ENCODE results near the gene ANKRD10.

The ANKRD10 gene

DNA sequence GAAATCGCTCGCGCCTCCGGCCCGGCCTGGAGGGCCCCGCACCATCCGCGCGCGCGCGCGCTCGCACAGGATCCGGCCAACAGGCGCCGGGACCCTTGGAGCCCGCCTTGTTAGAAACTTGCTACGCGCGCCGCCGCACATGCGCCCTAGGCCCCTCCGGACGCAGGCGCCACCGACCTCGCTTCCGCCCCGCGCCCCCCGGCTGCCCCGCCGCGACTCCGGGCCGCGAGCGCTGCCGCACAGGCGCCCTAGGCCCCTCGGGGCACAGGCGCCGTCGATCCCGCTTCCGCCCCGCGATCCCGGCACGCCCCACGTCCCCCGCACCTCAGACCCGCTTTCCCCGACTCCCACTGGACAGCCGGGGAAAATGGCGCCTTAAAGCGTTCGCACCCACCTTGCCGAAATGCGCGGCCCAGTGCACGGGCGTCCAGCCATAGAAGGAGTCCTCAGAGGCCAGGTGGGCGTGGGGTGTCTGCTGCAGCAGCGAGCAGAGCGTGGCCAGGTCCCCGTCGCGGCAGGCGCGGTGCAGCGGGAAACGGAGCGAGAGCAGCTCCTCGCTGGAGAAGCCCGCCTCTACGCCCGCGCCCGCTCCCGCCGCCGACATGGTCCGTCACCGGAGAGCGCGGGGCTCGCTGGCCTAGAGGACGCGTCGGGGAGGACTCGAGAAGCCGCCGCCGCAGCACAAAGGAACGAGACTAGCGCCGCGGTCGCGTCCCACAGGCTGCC is 375 bp downstream of the ANKRD10 start:
- peak; percentile 74 for DNase-seq (ENCODE audit: low read depth, low spot score)

DNA sequence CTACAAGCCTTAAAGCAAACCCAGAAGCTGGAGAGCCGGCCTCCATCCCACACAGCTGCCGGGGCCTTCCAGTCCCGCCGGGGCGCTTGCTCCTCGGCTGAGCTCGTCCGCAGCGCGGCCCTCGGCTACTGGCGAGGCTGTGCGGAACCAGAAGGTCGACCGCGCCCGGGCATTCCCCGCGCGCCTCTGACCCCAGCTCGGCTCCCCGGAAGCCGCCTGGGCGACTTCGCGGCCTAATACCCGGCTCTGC is 863 bp downstream of the ANKRD10 start:
- DNase-seq (ENCODE audit: low read depth, low spot score): no peak

DNA sequence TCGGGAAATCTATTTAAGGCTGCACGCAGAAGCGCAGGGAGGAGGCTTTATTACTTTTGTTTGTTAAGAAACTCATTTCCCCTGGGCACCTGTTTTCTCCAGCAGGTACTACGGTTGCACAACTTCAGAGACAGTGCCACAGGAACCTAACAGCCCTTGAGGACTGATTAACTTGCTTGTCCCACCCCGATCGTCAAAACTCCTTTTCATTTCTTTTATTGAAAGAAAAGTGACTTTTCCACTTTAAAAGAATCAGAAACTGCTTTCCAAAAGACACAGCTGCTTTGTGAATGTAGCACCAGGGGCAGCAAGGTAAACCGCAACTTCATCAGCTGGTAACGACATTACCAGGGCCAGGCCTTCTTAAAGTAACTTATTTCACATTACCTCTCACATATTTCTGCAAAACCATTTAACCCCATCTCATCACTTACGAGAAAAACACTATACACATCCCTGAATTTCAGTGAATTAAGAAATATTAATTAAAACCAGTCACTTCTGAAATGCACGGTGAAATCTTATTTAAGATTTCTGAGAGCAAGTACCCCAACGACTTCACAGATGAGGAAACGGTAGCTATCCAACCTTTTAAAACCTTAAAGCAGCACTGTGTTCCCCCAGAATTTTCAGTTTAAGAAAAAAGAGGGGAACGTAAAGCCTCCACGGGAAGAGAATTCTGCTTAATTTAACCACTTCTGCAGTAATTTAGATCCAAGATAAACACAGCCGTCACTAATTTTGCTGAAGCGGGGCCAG is 1.4 kb downstream of the ANKRD10 start:
- peak; percentile 19 for DNase-seq (ENCODE audit: low read depth, low spot score)

DNA sequence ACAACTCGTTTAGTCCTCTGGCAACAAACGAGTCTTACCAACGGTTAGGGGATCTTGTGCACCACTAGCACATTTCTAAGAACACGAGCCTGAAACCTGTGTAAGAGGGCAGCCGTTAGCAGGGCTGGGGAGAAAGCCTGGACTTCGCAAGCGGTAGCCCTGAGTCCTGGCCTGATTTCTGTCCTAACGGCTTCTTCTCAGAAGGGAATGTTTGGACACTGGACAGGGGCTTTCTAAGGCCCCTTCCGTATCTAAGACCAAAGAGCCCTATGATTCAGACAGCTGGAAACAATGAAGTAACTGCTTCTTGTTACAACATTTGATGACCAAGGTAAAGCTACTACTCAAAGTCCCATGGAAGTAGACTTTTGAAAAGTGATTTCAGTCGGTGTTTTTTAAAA is 2.2 kb downstream of the ANKRD10 start:
- peak; percentile 33 for DNase-seq (ENCODE audit: low read depth, low spot score)

DNA sequence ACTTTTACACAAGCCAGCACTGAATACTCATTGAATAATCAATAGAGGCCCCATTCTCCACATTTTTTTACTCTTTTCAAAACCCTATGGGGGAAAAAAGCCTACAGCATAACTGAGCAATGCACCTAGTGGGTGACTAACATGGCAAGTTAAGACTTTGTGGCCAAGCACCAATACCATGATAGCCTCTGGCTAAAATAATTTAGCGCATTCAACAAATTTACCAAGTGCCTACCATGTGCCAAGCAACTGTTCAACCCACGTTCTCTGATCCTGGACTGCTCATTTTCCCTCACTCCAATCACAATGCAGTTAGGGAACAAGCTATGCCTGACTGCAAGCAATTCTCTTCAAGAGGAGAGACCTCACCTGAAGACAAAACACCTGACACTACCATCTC is 3.0 kb downstream of the ANKRD10 start:
- no peak for DNase-seq (ENCODE audit: low read depth, low spot score)

DNA sequence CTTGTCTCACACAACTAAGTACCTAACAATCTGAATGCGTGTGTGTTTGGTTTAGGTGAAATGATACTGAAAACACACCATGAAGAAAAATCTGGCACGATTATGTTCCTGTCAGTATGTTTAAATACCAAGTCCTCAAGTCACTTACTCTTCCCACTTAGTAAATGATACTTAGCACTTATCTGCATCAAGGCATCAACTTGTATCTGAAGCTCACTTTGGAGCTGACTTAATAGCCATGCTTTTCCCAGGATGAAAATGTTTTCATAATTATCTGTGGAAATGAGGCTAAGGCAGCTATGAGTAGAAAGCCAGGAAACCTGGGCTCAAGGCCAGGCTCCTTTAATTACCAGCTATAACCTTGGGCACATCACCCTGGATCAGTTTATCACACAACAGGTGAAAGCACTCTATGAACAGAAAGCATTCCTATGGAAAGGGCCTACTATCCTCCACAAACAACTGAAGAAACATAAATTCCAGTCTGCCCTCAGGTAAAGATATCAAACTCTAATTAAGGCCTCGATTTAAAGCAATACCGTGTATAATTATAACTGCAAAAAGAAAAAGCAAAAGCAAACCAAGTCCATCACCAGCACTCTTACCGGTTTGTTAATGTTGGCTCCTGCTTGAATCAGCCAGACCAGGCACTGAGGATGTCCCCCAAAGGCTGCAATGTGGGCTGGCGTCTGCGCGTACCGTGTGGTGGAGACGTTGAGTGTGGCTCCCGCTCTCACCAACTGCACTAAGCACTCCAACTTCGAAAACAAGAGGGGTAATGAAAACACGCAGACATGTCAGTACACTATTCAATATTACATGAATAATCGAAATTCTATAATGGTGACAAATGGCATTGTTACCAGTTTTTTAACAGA is 4.6 kb downstream of the ANKRD10 start:
- DNase-seq (ENCODE audit: low read depth, low spot score): no peak

DNA sequence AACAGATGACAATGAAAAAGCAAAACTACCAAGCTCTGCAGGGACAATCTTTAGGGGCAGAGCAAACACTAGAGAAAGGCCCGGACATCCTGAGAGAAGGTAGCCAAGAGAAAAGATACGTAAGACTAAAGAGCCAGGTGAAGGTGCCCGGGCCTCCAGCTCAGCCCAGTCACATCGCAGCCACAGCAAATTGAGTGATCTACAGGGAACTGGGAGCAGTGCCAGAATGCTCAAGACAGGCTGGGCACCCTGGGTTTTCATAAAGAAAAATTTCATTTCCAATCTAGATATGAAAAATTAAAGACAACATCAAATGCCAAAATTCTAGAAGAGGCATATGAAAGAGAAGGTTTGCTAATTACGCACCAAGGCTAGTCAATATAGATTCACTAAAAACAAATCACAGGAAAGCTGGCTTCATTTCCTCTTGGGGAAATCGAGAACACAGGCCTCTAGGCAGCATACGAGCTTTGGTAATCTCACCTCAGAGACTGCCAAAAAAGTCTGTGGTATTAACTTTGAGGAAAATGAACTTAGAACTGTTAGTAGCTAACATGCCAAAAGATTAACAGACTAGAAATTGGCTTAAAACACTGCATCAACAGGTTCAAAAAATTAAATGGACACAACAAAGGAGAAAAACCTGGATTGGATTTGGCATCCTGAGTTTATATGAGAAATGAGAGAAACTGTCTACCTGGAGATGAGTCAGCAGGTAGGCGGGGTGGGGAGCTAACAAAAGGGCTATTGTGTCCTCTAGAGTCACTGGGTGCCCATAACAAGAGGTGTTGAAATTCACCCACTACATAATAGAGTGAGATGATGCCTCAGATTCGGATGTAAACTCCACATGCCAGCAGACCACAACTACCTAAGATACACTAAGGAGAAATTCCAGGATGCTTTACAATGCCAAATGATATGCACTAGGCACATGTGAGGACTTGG is 6.6 kb downstream of the ANKRD10 start:
- DNase-seq (ENCODE audit: low read depth, low spot score): peak; percentile 56

DNA sequence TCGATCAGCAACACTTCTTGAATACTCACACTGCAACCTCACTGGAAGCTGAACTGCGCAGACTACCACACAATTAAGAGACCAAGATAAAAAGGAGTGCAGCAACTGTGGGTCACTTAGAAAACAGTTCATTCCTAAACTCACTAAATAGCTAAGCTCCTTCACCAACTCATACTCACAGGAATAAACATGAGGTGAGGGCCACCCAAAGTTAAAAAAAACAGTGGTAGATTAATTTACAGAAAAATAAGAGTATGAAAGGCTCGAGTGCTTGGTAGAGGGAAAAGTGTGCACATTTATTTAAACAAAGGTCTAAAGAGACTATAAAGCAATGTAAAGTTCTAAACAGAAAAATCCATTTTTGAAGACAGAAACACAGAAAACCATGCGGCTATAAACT is 7.6 kb downstream of the ANKRD10 start:
- no peak for DNase-seq (ENCODE audit: low read depth, low spot score)

DNA sequence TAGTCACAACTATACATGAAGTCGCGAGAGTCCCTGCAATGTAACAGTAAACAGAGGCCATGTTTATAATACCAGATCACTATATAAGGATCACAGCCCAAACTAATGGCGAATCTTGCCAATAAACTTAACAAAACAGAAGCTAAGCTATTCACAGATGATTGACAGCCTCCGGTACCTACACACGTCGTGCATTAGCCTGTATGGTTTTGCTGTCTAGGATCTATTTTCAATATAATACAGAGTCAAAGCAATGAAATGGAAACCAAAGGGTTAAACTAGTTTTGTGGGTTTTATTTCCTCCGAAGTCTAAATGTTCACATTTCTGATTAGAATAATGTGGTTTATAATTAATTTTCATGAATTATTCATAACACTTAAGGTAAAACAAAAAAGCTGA is 10.1 kb downstream of the ANKRD10 start:
- DNase-seq (ENCODE audit: low read depth, low spot score): no peak

DNA sequence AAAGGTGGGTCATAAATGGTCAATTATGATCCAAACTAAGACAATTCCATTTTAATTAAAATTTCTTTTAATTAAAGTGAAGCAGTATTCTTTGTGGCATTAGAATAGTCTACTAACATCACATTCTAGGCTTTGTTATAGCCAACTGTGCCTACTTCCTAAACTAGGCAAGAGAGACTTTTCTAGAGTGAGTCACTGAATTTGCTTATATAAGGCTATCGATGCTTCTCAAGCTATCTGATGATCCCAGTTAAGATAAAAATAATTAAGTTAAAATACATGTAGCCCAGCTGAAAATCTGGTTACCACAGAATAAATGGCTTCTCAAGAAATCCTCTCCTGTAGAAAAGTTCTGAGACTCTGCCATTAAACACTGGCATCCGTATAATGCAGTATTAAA is 12.5 kb downstream of the ANKRD10 start:
- no peak for DNase-seq (ENCODE audit: low read depth, low spot score)

DNA sequence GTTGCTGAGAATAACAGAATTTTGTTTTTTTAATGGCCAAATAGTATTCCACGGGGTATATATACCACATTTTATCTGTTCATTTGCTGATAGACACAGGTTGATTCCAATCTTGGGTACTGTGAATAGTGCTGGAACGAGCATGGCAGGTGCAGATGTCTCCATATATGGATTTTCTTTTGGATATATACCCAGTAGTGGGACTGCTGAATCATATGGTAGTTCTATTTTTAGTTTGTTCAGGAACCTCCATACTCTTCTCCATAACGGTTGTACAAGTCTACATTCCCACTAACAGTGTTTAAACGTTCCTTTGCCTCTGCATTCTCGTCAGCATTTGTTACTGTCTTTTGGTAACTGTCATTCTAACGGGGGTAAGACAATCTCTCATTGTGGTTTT is 17.3 kb downstream of the ANKRD10 start:
- no peak for DNase-seq (ENCODE audit: low read depth, low spot score)

DNA sequence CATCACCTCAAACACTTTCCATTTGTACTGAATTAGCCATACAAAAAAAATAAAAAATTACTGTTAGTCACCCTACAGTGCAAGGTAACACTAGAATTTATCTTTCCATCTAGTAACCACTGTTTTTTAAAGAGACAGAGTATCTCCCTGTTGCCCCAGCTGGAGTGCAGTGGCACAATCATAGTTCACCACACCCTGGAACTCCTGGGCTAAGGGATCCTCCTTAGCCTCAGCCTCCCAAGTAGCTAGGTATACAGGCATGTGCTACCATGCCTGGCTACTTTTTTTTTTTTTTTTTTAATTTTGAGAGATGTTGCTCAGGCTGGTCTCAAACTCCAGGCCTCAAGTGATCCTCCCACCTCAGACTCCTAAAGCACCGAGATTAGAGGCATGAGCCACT is 17.9 kb downstream of the ANKRD10 start:
- DNase-seq (ENCODE audit: low read depth, low spot score): no peak

DNA sequence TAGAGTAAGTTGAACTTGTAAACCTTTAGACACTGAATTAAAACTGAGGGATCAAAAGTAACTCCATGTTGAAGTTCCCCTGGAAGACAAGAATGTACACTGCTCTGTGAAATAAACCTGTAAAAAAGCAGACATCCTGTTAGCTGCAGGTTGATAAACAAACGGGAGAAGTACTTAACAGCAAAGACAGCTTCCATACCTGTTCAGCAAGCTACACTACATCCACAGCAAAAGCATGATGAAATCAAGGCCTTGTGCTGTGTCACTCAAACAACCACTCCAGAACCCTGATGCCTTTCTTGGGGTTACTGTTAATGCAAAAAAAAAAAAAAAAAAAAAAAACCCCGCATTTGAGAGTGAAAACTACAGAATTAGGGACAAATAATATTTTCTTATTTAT is 20.8 kb downstream of the ANKRD10 start:
- no peak for DNase-seq (ENCODE audit: low read depth, low spot score)

DNA sequence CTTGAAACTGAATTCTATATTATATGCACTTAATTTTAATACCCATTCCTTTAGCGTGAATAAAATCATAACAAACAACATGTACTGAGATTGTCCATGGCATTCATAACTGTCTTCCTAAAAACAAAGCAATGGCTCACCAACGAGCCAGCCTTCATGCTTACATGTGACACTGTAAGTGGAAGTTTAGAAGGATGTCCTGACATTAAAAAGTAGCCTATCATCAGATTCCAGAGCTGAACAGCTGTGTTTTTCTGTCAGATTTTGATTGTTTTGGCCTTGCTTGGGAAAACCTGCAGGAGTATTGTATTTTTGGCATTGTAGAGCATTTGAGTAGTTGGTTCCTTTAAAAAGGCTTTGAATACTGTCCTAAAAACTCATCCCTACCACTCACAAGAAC is 21.3 kb downstream of the ANKRD10 start:
- no peak for DNase-seq (ENCODE audit: low read depth, low spot score)

DNA sequence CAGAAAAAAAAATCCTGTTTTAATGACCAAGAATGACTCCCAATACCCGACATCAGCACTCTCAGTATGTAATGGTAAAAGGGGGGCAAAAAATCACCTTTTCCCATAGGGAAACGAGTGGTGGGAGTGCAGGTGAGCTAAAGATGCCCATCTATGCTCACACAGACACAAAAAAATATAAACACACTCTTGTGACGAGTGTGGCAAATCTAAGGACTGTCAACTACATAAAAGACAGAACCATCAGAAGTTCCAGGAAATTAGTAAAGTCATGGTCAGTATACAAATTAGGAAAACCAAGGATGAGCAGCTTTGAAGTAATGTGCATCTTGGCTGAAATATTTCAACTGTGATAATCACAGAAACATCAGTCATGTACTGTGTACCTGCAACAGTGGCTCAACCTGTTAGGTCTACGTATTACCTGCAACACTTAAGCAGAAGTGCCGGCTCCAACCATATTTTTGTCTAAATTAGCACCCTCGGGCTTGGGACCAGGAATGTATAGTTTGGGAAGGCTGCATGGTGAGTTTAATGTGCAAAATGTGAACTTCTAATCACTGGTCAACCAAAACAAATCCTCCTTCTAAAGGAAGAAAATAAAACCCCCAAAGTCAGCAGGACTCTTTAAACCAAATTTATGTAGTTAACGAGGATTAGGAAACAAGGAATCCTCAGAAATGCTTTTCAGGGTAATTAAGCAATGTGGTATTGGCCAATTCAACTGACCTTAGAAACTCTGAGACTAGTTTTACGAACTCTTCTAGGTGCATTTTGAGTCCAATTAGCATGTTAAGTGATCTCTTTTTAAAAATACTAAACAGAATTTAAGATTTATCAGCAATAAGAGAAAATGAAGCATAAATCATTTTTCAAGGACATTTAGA is 24.3 kb downstream of the ANKRD10 start:
- DNase-seq (ENCODE audit: low read depth, low spot score): no peak

DNA sequence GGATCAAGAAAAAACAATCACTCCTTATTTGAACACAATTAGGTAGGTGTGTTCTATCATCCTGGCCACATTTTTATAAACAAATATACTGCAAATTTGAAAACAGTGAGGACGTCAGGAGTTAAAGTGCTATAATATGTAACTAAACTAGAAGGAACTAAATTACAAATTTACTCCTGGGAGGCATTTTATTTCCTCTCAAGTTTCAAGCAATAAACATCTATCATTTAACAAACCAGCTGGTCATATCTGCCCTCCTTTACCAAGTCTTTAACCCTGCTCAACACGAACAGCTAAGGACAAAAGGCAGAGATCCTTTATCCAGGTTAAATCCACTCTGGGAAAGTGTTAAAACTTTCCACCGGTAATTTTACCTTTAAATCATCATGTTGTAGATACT is 26.5 kb downstream of the ANKRD10 start:
- no peak for DNase-seq (ENCODE audit: low read depth, low spot score)

DNA sequence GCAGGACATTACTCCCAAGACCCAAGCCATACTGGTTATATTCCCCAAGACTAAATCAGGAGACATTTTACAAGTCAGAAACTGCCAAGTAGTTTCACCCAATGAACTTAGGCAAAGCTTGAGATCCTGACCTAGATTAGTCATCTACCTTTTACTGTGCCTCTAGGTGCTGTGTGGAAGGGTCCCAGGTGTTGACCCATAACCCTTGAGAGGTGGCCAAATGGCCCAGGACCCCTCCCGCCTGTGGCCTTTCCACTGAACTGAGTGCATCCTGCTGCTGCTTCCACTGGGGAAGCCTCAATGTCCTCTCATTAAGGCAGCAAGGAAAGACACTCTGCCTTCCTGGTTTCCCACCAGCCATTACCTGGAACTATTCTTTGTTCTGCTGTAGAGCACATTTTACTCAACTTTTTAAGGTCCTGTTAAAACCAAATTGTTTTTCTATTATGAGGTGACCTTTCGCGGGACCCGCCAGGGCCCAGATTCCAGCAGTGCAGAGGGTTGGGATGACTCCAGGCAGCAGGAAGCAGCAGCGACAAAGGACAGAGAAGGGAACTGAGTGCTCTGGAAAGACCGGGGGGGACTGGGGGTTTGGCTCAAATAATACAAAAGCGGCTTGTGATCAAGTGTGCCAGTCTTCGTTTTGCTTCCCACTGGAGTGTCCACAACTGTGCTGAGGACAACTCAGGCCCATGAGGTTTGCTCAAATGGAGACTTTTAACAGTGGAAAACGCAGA is 27.1 kb downstream of the ANKRD10 start:
- no peak for DNase-seq (ENCODE audit: low read depth, low spot score)

DNA sequence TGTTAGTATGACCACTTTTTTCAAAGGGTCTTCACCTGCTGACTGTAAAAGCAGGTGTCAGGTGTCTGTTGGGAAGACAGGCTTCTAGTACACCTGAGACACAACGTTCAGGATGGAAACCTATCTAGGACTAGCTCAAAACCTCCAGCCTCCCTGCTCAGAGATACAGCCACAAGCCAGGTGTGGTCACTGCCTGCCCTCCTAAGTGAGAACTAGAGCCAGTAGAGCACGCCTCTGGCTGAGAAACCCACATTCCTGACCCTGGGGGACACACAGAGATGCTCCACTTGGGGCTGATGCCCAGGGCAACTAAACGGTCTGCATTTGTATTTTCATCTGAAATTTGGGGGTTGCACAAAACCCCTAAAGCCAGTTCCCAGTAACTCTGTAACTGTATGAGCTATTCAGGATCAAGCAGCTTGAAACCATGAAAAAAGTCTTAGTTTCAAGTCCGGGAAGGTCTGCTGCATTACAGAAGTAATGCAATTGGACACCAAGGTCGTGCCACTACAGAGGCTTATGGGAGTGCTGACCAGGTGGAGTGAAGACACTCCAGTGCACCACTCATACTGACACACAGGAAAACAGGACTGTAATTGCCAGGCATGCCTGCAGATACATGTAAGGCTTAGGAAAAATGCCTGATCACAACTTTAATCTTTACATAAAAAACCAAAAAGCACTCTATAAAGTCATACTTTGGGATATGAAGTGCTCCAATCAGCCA is 27.8 kb downstream of the ANKRD10 start:
- no peak for DNase-seq (ENCODE audit: low read depth, low spot score)
